ENCODE results near the gene NKAIN2.

NKAIN2 gene

DNA sequence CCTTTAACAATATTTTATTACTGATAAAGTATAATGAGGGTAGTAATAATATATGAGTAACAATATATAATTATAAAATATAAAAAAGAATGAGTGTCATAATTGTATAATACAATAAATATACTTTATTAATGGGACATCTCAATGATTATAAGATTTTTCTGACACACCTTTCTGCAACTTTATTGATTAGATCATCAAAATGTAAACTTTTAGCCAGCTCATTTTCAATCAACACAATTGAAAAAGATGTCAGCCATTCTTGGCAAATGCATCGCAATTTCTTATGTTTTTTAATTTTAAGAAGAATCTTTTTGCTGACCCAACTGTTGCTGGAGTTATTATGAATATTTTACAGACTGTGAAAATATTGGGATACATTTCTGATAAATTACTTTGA lies 1026.2 kb downstream of the NKAIN2 start:
- DNase-seq (ENCODE audit: low read depth) = no peak

DNA sequence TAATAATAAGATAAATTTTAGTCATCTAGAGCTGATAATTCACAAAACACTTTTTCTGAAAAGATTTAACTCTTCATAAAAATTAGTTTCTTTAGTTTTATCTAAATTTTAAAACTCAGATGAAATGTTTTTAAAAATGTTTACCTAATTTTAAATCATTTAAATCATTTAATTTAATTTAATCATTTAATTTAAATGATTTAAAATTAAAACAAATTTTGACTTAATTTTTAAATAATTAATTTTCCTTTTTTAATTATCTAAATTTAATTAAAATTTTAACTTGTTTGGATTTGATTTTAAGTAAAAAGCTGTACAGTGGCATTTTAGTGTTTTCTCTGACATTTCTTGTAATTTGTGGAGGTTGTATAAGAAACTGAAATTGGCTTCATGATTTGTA lies 1026.8 kb downstream of the NKAIN2 start:
- no peak for DNase-seq (ENCODE audit: low read depth)

- DNase-seq (ENCODE audit: low read depth) = no peak
Observed at GRCh38 chr6:124854338-124854922, 1050.8 kb downstream of the NKAIN2 start.

- no peak for DNase-seq (ENCODE audit: low read depth)
Observed at GRCh38 chr6:124857746-124858145, 1054.1 kb downstream of the NKAIN2 start.

DNA sequence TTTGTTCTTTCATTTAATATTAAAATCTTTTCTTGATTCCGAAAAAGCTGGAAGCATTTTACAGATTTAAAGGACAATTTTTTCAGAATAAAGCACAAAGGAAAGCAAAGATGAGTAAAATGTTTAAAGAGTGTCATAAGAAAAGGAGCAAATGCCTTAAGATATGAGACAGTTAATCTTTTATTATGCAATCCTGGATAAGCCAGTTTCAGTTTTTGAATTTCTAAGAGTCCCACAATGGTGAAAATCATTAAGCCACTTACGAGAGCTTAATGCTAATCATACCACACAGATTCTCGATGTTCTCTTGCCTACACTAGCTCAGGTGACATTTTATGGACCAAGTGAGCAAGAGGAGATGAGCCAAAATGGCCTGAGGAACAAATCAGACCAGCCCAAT lies 1054.9 kb downstream of the NKAIN2 start:
- no peak for DNase-seq (ENCODE audit: low read depth)

DNA sequence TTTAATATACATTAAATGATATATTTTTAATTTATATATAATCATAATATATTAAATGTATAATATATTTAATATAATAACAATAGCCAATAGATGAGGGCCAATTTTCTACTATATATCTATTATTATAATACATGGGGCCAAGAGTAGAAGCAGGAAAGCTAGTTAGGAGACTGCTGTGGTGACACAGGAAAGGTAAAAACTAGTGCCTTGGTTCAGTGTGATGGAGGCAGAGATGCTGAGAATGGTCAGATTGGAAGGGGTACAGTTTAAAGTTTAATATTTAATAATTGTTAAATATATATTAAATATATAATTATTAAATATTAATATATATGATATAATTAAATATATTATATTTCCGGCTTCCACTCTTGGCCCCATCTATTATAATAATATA lies 1055.7 kb downstream of the NKAIN2 start:
- no peak for DNase-seq (ENCODE audit: low read depth)

DNA sequence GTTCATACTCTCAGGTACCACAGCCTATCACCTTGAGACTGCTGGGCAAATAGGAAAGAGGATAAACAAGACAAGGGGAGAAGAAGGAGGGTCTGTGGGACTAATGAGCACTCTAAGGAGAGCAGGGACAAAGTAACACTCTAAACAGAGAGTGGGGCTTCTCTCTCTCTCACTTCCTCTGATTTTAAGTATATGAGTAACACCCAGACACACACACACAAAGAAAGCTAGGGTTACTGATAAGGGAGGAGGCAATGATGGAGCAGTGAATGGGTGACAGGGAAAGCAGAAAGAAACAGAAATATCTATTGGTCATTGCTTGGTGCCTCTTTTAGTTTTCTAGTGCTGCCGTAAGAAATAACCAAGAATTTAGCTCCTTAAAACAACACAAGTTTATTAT lies 1062.4 kb downstream of the NKAIN2 start:
- DNase-seq (ENCODE audit: low read depth) = no peak

GRCh38 chr6:124867121-124867520 lies 1063.5 kb downstream of the NKAIN2 start:
- no peak for DNase-seq (ENCODE audit: low read depth)

DNA sequence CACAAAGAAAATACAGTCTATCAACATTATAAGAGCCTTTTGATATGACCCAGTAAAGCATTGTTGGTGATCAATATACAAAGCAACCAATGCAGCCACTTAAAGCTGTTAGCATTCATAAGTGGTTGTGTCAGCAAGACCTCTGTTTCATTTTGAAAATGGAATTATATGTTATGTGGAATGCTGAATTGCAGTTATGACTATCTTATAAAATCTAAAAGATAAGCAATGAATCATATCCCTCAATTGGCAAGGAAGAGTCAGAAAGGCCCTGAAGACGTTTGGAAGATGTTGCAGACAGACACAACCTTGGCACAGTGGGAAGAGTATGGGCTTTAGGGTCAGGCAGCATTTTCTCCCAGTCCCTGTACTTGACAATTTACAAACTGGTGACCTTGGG lies 1064.8 kb downstream of the NKAIN2 start:
- no peak for DNase-seq (ENCODE audit: low read depth)

DNA sequence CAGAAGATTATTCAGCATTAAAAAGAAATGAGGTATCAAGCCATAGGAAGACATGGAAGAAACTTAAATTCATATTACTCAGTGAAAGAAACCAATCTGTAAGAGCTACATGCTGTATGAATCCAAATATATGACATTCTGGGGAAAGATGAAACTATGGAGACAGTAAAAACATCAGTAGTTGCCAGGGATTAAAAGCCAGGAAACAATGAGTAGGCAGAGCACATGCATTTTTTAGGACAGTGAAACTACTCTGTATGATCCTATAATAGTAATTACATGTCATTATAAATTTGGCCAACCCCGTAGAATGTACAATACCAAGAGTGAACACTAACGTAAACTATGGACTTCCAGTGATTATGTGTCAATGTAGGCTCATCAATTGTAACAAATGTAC lies 1065.8 kb downstream of the NKAIN2 start:
- no peak for DNase-seq (ENCODE audit: low read depth)

GRCh38 chr6:124870611-124871459 lies 1067.2 kb downstream of the NKAIN2 start:
- no peak for DNase-seq (ENCODE audit: low read depth)

DNA sequence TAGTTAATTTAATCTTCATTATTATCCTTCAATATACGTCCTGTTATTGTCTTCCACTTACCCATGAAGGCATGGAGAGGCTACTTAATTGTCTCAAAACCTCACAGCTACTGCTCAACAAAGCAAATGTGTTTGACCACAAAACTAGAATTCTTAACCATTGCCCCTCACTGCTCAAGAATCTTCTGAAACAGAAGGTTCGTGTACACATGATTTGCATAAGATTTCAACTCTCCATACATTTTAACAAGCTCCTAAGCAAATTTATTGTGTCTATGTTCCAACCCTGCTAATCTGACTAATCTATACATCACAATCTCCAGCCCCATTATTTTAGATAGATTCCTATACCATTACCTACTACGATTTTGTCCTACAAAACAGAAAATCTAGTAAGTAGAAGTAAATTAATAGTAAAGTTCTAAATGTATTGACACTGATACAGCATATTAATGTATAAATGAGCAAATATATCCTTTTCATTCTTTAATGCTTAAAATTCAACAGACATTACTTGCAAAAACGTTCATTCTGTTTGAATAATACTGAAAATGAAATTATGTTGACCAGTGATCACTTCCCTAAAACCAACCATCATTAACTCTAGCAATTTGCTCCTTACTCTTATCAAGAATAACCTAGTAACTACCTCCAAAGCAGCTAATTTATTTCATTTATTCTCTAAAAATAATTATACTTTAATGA lies 1068.8 kb downstream of the NKAIN2 start:
- no peak for DNase-seq (ENCODE audit: low read depth)

DNA sequence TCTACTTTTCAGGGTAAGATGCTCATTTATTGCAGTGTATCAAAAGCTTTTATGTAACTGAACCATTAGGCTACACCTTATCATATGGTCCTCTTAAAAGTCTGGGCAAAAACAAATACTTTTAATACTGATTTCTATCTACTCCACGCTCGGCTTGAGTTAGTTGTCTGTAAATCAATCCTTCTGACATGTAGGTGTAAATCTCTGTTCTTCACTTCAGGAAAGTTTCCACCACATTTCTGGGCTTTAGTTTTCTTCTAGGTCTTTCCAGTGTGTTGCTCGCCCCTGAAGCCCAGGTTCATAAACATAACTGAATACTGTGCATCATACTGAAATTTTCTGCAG lies 1069.4 kb downstream of the NKAIN2 start:
- DNase-seq (ENCODE audit: low read depth) = no peak

Data from activated T-cell treated with anti-CD3 and anti-CD28 coated beads for 24 hours (primary cell).